Gastrocnemius medialis (tissue), 4 donors: ENCODE measurements around the gene NTM. TPM values are rescaled to one million over a fixed set of nuclear protein-coding genes. Genes with fewer than 3 reads are reported as not detected.

Experiments used
- ATAC-seq, 2 donors: fragments of 150-250 bp; one replicate each; pipeline ENCODE4 v1.9.1; 2016
- DNase-seq, 2 donors: peaks; one replicate each; pipeline ENCODE4 v3.0.0-alpha.2; 2019
- H3K27ac ChIP-seq, 4 donors: fragments of 200-600 bp; sonication (generic); 1 replicate in 1 of 4; 2 replicates in 3 of 4; pipeline ENCODE4 v1.5.1; 2016 to 2018; ENCODE audit warnings: mild to moderate bottlenecking in 2 of 4, moderate library complexity in 1 of 4
- H3K27me3 ChIP-seq, 3 donors: fragments of 200-600 bp; sonication (generic) in 2 of 3; 1 replicate in 1 of 3; 2 replicates in 2 of 3; pipeline versions ENCODE4 v1.5.1 to v1.6.0; 2016 to 2019; ENCODE audit warnings: mild to moderate bottlenecking in 1 of 3, moderate library complexity in 1 of 3
- H3K36me3 ChIP-seq, 2 donors: fragments of 200-600 bp; sonication (generic) in 1 of 2; one replicate each; pipeline ENCODE4 v1.5.1; 2017 to 2018
- H3K4me1 ChIP-seq, 2 donors: fragments of 200-600 bp; sonication (generic) in 1 of 2; one replicate each; pipeline ENCODE4 v1.5.1; 2016 to 2017; ENCODE audit warnings: mild to moderate bottlenecking in 2 of 2
- H3K4me3 ChIP-seq, 4 donors: fragments of 200-600 bp; sonication (generic) in 3 of 4; 1 replicate in 1 of 4; 2 replicates in 3 of 4; pipeline ENCODE4 v1.5.1; 2016 to 2019; ENCODE audit warnings: mild to moderate bottlenecking in 2 of 4
- H3K9me3 ChIP-seq, 3 donors: fragments of 200-600 bp; sonication (generic) in 2 of 3; 1 replicate in 1 of 3; 2 replicates in 2 of 3; pipeline ENCODE4 v1.5.1; 2016 to 2019
- CTCF ChIP-seq, 5 experiments: fragments of 450-650 bp in 3 of 5; fragments of 200-600 bp in 2 of 5; sonication (generic) in 2 of 5; IDR thresholded peaks in 4 of 5; conservative IDR thresholded peaks in 1 of 5; 1 replicate in 4 of 5; 2 replicates in 1 of 5; pipeline ENCODE4 v1.5.1; 2016 to 2019; ENCODE audit warnings: antibody characterized with exemption in 5 of 5, mild to moderate bottlenecking in 3 of 5, moderate library complexity in 3 of 5
- POLR2A ChIP-seq, 2 donors: fragments of 450-650 bp; IDR thresholded peaks; one replicate each; pipeline ENCODE4 v1.6.1; 2017; ENCODE audit warnings: antibody characterized with exemption in 2 of 2, mild to moderate bottlenecking in 2 of 2, moderate library complexity in 2 of 2
- in situ Hi-C, 4 donors: fragments of 200-750 bp; cut with MboI; loops; one replicate each; pipeline versions ENCODE4 v1.15.0 to v1.8.0; 2017; ENCODE audit warnings: low sequenced_read_pairs in 4 of 4
- intact Hi-C: fragments of 100-400 bp; cut with DNase I; formaldehyde crosslinking; loops from one replicate; pipeline ENCODE4 v1.15.1; 2023; ENCODE audit warnings: low total_unique reads
- total RNA-seq, 4 donors: library from RNA; depleted of rRNA; stranded (reverse); fragments of >200 nt; gene quantifications; one replicate each; pipeline versions ENCODE4 v1.1.0 to v1.2.3, GENCODE V29; 2016

Gene NTM
- total RNA-seq, 4 donors from 2014 or later, result 0.69 TPM; not detected in 3

- H3K27me3 ChIP-seq, result no peaks in the 10 kb centered on the region
These were observed 222.3 kb downstream of the NTM start for GRCh38 chr11:131592734-131593133.

GRCh38 chr11:131593301-131593700 is 222.9 kb downstream of the NTM start:
- Histone ChIP-seq H3K4me1 (no peaks in the 10 kb centered on the region), H3K9me3 (no peaks in the 10 kb centered on the region), H3K36me3 (no peaks in the 10 kb centered on the region), H3K27me3 (no peaks in the 10 kb centered on the region), H3K27ac (no peak overlapping the region), H3K4me3 (no peak overlapping the region)
- intact Hi-C loops, result no loop called here
- in situ Hi-C loops, result no loop called here
- TF ChIP-seq CTCF (IDR thresholded peaks at IDR 0.05 in 4 of 5, conservative IDR thresholded peaks at IDR 0.05 in 1 of 5) (no peak), POLR2A (IDR thresholded peaks at IDR 0.05) (no peak)
- ATAC-seq (no peak), DNase-seq (no peak)

More at GRCh38 chr11:131592734-131593133, 222.3 kb downstream of the NTM start:
- no peak for TF ChIP-seq CTCF (IDR thresholded peaks at IDR 0.05 in 4 of 5, conservative IDR thresholded peaks at IDR 0.05 in 1 of 5)
- TF ChIP-seq POLR2A (IDR thresholded peaks at IDR 0.05), result no peak
- Histone ChIP-seq H3K27ac (no peak overlapping the region), H3K9me3 (no peaks in the 10 kb centered on the region), H3K4me3 (no peak overlapping the region), H3K4me1 (no peaks in the 10 kb centered on the region), H3K36me3 (no peaks in the 10 kb centered on the region)
- intact Hi-C loops (no loop called here), in situ Hi-C loops (no loop called here)
- DNase-seq (no peak), ATAC-seq (no peak)

GRCh38 chr11:131595797-131596196 is 225.4 kb downstream of the NTM start:
- Histone ChIP-seq H3K4me3 (no peak overlapping the region), H3K9me3 (no peaks in the 10 kb centered on the region), H3K27me3 (no peaks in the 10 kb centered on the region), H3K4me1 (no peaks in the 10 kb centered on the region), H3K36me3 (no peaks in the 10 kb centered on the region), H3K27ac (no peak overlapping the region)
- in situ Hi-C loops, result no loop called here
- no peak for ATAC-seq
- no peak for DNase-seq
- TF ChIP-seq POLR2A (IDR thresholded peaks at IDR 0.05), result no peak
- TF ChIP-seq CTCF (IDR thresholded peaks at IDR 0.05 in 4 of 5, conservative IDR thresholded peaks at IDR 0.05 in 1 of 5), result no peak
- intact Hi-C loops, result no loop called here

- in situ Hi-C loops (no loop called here), intact Hi-C loops (no loop called here)
- H3K4me3 ChIP-seq, result no peak overlapping the region
- no peak for ATAC-seq
- no peak for DNase-seq
- no peak for TF ChIP-seq CTCF (IDR thresholded peaks at IDR 0.05 in 4 of 5, conservative IDR thresholded peaks at IDR 0.05 in 1 of 5)
- no peak for TF ChIP-seq POLR2A (IDR thresholded peaks at IDR 0.05)
- no peaks in the 10 kb centered on the region for H3K4me1 ChIP-seq
- no peaks in the 10 kb centered on the region for H3K9me3 ChIP-seq
- no peaks in the 10 kb centered on the region for H3K36me3 ChIP-seq
- no peaks in the 10 kb centered on the region for H3K27me3 ChIP-seq
- no peak overlapping the region for H3K27ac ChIP-seq
These were observed 227.5 kb downstream of the NTM start for GRCh38 chr11:131597890-131598289.

GRCh38 chr11:131598305-131598704 is 227.9 kb downstream of the NTM start:
- no peaks in the 10 kb centered on the region for H3K27me3 ChIP-seq
- no peaks in the 10 kb centered on the region for H3K36me3 ChIP-seq
- H3K9me3 ChIP-seq, result no peaks in the 10 kb centered on the region
- DNase-seq (no peak), ATAC-seq (peak in 1 of 2 donors; percentile 54)
- no peaks in the 10 kb centered on the region for H3K4me1 ChIP-seq
- no peak overlapping the region for H3K27ac ChIP-seq
- in situ Hi-C loops, result no loop called here
- H3K4me3 ChIP-seq, result no peak overlapping the region
- TF ChIP-seq CTCF (IDR thresholded peaks at IDR 0.05 in 4 of 5, conservative IDR thresholded peaks at IDR 0.05 in 1 of 5) (no peak), POLR2A (IDR thresholded peaks at IDR 0.05) (no peak)
- intact Hi-C loops, result no loop called here
